Stimulated activated CD4-positive, alpha-beta T cell treated with anti-CD3 and anti-CD28 coated beads, Interleukin-4, amount 100 ng/mL, for 4 hours (primary cell): ENCODE results near the gene ARHGAP24.

Experiments used
- DNase-seq, 2 experiments: peaks; one replicate each; pipeline ENCODE4 v3.0.0-alpha.2; 2020

The ARHGAP24 gene

DNA sequence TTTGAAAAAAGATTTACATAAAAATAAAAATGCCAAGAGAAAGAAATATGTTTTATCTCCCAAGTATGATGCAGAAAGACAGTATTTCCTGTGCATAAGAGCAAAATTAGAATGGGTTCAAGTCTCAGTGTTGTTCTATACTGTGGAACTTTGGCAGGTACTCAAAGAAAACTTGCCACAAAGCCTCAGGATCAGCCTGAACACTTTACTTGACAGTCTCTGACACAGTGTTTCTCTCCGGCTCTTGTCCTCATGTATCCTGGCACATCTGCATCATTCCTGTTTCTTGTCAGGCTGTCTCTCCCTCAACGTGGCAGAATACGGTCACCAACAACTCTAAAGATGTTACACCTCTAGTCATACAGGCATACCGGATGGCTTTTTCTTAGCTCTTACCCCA, 273.7 kb downstream of the ARHGAP24 start:
- no peak for DNase-seq

DNA sequence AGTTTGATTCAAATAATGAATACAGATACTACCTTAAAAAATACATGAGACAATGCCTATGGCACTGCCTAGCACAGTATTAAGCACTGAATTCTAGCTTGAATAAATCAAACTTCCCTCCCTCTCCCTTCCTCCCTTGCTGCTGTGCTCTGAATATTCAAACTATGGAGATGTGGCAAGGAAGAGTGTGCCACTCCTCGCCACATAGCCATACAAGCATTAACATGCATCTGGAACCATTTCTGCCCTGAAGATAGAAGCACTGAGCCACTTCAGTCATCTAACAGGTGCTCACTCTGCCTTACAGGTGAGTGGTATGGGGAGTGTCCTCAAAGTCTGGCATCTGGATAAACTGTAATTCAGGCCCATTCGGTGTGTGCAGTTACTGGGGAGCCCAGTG, 276.9 kb downstream of the ARHGAP24 start:
- DNase-seq = no peak

DNA sequence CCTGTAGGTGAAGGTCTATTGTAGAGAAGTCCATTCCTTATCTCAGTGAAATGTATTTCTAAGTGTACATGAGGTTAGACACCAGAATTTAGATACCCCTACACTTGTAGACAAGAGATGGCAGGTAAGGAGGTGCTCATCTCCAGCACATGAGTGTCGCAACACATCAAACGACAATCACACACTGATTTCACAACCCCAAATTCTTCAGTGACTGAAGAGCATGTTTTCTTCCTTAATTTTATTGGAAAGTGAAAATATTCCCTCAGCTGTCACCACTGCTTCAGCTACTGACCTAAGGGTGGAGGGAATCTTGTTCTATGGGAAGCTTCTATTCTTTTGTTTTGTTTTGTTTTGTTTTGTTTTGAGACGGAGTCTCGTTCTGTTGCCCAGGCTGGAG, 280.3 kb downstream of the ARHGAP24 start:
- no peak for DNase-seq

DNA sequence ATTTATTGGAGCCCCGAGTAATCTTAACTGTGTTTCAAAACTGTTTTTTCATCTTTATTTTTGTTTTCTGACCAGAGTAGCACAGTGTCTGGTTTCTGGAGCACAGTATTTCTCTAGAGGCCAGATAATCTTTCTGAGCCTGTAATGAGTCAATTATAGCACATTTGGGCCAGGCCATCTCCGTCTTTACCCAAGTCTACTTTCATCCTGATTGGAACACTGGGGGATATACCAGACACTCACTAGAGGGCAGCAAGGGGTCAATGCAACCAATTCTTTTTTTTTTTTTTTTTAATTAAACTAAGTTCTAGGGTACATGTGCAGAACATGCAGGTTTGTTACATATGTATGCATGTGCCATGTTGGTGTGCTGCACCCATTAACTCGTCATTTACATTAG, 282.0 kb downstream of the ARHGAP24 start:
- DNase-seq = no peak

DNA sequence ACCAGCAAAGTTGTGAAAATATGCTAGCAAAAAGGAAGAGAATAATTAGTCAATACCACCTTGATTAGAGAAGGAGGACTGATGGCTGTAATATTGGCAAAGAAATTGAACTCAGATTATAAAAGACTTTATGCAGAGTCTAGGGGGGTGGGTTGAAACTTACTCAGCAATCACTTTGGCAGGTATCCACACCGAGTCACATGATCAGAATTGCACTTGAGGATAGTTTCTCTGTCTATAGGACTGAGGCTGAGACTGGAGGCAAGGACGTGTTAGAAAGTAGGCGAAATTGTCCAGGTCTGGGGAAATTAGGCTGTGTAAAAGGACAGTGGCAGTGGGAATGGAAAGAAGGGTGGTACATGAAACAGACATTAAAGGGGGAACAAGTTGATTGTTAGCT, 284.4 kb downstream of the ARHGAP24 start:
- no peak for DNase-seq

DNA sequence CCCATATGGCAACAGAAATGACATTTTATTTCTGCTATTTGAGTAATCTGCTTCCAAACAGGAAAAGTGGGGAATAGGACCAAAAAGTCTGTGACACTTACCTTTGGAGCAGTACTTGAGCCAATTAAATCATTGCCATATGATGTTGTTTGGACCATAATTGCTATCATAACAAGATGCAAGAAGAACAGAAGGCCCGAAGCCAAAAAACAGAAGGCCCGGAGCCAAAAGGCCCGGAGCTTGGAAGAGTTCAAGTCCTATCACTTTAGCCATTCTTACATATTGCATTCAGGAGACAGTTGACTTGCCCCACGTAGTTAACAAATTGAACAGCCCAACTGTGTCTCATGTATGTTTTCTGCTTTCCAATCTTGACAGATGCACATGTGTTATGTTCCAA, 285.6 kb downstream of the ARHGAP24 start:
- no peak for DNase-seq

DNA sequence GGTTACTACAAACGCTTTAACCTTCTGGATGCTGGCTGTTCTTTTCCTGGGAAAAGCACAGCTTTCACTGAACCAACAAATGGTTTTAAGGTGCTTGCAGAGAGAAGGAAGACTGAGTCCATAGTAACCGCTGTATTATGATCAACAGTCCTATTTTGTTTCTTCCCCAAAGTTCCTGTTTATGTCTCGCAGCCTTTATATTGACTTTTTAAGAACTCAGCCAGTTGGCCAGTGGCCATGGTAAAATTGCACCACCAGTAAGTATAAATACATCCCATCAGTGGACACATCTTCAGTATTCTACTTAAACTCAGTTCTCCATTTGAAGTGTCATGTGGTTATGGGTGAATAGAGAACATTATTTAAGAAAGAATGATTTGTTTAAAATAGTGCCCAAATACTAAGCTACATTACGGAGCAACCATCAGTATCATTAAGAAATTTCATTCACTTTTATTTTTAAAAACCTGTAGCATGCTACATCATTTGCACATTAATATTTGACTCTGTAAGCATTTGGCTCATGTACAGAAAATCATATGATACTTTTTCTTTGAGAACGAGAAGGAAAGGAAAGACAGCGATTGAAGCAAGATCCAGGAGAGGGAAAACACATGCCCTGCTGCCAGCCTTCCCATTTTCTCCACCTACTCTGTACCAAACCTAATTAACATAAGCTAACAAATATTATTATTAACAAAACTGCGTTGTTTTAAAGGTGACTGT, 287.0 kb downstream of the ARHGAP24 start:
- no peak for DNase-seq

DNA sequence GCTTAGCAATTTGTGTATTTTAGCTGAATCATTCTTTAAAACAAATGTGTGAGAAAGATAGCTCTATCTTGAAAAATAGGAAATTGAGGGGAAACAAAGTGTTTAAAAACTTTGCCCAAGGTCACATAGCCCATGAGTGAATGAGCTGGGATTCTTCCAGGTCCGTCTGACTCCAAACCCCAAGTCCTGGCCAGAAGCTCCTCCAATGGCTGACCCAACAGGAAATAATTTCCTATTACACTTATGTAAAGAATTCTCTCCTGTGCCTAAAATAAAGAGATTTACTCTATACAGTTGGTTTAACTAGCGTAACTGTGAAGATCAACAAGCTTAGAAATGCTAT, 287.6 kb downstream of the ARHGAP24 start:
- no peak for DNase-seq

DNA sequence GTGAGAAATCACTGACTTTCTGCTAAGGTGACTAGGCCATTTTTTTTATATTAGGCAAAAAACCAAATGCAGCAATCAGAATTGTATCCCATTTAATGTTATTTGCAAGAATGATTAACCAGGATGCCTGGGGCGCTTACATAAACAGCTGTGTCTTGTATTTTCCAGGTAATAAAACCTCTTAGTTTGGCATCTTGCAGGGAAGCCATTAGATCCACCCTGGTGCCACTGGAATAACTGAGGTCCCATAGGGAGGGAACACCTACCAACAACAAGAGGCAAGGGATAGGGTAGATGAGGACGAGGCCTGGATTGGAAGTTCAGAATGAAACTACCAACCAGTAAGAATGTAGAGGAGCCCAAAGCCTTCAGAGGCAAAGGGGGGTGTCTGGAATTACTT, 288.3 kb downstream of the ARHGAP24 start:
- DNase-seq = no peak

DNA sequence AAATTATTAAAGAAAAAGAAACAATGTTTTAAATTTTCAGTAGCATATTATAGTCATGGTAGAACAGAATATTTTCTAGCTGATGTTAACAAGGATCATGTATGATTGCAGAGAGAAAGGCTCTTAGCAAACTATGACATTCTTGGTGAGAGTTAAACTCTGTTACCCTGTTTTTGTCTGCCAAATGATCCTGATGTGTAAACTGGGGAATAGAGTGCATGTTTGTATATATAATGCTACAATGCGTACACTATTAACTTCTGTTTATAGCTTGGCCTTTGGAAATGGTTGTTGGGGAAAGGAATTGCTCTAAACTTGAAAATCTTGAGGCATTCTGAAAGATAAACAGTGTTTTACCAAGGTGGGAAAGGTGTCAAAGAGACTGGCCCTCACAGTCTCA, 292.7 kb downstream of the ARHGAP24 start:
- no peak for DNase-seq

DNA sequence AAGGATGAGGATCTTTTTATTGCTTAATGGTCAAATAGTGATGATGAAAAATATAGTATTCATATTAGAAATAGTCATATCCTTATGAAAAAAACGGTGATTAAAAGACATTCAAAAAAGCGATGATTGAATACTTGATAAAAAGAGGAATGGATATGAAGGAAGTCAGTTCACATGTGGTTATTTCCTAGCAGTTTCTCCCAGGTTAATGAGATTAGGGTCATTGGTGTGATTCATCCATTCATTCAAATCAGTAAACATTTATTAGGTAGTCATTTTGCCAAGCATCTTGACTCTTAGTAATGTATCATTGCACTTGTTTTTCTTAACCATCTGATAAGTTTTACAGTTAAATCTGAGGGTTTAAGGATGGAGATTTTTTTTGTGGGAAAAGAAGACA, 294.1 kb downstream of the ARHGAP24 start:
- no peak for DNase-seq

DNA sequence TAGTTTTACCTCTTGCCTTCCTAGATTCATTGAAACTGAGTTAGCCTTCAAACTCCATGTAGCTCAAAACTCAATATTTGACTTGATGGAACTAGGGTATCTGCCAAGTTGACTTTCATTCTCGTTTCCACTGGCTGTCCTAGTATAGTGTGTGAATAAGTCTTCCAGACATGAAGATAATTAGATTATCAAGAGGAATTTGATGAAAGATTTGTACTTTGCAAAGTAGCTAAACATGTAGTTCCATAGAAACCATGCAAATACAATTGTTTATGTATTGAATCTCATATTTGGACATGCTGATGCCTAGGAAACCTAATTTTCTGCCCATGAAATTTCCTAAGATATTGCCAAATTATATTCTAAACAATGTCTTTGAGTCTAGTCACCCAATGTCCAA, 297.5 kb downstream of the ARHGAP24 start:
- no peak for DNase-seq

DNA sequence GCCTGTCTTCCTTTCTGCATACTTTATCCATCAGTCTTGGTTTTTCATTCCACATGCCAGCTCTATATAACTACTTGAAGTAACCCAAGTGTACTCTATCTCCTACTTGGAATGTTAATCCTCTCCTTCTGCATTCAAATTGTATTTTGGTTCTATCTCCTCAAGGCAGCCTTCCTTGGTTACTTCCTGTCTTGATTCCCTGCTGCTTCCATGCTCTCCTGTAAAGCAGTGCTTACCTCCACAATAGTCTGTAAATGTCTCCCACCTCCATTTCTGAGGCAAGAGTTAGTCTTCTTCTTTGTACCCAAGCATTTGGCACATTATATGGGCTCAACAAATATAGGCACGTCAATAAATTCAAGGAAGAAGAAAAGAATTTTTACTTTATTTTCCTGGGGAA, 298.4 kb downstream of the ARHGAP24 start:
- no peak for DNase-seq

DNA sequence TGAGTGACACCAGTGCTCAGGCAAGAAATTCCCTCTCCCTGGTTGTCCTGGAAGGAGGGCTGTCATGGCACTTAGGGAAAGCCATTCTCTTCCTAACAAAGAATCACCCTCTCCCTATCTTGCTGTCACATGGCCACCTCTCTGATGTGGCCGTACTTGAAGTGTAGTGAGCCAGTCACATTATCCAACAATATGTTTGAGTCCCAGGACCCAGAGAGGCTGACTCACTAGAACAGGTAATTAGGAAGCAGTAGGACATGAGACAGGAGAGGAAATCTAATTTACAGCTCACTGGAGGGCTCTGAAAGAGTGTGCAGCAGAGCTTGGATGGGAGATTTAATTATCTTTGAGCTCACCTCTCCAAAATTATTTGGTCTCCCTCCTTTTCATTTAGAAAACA, 299.1 kb downstream of the ARHGAP24 start:
- DNase-seq = no peak

DNA sequence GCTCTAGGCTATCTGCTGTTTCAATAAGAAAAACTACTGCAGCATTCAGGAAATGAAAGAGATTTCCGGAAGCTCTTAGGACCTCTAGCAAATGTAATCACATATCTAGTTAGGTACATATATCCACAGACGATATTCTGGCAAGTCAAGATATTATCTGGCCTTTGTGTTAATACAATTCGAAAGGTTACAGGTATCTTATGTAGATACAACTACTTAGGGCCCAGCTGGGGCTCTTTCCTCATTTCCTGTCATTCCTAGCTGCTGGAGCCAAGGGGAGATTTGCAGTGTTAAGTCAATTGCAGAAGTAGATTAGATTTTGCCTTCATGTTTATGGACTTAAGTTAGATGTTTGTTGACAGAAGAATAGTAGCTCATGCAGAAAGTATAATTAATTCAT, 299.5 kb downstream of the ARHGAP24 start:
- DNase-seq = no peak

DNA sequence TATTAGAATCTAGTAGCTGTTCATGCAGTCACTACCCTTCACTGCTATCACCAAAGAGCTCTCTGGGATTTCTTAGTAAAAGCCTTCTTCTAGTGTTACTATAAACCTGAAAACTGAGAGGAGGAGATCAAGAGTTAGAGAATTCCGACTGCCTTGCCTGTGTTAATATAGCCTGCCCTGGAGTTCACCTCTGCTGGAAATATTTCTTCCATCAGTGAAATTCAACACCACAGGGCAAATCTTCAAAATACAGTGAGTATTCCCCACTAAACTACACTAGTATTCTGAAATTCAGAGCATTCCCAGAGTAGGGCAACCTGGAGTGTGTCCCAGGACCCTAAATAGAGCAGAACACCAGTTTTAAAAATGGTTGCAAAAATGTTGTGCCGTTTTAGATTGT, 301.1 kb downstream of the ARHGAP24 start:
- DNase-seq = no peak

DNA sequence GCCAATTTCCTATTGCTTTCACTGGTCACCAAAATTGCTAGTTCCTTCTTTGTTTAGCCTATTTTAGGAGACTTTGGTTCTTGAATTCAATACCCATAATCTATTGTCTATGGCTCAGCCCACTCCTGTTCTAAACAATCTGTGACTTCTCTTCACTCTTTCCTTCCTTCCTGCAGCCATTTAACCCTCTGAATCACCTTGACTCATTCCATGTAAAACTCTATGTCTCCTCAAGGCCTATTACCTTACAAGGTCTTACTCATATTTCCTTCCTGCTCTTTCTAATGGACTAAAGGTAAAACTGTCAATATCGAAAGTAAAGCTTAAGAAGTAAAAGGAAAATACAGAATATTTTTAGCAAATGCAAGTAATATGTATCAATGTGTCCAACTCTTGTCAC, 301.6 kb downstream of the ARHGAP24 start:
- DNase-seq = no peak

DNA sequence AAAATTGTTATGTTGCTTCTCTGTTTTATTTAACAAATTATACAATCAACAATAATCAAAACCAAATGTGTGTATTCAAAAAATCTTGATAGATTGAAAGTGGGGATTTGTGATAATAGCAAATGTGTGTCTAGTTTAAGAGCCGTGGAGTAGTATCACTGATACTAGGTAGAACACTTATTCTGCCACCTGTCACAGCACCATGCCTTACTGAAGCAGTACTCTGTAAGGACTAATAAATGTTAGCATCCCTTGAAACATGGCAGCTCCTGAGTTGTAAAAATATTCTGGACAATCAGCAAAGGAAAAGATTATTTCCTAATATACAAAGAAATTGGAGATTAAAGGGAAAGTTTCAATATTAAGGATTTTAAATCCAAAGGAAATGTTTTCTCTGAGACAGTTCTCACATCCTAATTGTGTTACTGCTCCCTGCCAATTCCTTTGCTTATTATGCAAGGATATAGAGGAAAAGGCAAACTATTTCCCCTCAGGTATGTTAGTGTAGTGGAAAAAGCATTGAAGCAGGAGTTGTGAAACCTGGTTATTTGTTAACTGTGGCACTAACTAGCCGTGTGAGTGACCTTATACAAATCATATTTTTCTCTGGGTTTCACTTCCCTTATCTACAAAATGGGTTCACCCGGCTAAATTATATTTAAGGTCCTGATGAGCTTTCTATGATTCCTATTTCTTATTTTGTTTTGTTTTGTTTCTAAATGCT, 303.1 kb downstream of the ARHGAP24 start:
- no peak for DNase-seq

DNA sequence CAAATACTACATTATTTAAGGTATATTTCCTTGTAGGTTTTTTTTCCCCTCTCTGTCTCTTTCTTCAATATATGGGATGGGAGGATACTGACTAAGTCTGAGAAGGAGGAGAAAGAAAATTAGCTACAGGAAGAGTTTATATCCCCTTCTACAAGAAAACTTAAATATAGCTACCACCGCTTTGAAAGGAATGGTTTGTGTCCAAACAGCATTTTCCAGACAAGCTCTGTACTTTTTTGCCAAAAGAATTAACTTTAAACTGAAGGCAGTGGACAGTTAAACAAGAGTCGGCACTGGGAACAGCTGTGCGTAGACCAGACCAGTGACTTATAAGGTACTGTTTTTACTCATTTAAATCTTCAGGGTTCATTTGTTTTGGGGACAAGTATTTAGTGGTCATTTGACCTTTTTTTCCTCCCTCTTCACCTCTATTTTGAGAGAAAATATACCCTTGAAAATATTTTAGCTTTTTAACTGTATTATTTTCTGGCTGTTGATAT, 303.7 kb downstream of the ARHGAP24 start:
- DNase-seq = no peak

DNA sequence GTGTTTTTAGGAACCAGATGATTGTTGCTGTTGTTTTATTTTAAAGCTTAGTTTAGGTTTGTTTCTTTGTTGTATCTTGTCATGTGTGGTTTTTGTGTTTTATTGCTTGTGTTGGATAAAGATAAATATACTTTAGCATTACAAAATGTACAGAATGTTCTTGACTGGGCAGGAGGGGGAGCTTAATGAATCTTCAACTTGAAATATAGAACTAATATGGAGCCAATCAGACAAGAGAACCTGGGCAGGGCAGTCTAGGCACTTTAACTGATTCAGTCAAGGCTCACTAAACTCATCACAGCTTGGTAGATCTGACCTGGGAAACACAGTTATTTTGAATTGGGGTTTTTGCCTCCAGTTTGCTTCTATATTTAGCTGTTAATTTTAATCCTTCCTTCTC, 304.2 kb downstream of the ARHGAP24 start:
- no peak for DNase-seq

DNA sequence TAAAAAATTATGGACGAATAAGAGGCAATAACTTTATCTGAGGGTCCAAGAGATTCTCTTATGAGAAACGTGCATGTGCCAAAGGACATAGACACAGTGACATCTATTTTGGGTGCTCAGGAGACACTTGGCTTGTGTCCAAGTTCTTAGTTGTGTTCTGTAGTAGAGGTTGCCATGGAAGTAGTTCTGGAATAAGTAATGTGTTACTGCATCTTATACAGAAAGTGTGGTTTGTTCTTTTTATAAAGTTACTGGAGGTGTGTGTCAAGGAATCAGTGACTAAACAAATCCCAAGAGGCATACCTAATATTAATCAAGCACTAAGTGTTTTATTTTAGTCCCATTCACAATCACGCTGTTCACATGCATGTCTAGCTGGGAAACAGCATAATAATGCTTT, 305.7 kb downstream of the ARHGAP24 start:
- DNase-seq = no peak

DNA sequence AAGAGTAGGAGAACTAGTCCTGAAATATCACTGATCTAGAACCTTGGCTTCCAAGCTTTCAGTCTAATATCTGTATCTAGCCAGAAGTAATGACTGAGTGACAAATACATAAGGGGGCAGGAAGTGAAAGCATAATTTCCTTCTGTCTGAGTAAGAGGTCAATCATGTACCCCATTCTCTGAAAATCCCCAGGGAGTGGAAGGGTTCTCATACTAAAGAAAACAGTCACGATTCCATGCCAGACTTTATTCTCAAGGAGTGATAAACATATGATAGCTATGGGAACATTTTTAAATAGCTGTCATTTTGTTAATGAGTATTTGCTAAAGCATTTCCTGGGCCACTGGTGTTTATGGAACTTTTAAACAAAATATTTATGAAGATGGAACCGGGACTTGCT, 308.5 kb downstream of the ARHGAP24 start:
- DNase-seq = no peak

DNA sequence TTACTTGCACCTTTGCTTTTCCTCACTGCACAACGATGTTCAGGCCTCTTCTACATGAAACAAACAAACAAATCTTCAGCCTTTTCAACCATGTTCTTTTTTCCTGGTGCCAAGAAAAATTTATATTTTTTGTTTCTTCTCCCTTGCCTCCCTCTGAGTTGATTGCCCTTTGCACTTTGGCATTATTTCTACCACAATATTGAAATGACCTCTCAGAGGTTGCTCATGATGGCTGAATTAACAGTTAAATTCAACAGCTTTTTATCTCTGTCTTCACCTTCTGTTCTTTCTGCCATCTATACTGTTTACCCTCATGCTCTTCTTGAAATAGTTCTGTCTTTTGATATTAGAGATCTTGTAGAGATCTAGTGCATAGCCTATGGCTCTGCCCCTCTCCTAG, 308.9 kb downstream of the ARHGAP24 start:
- no peak for DNase-seq

DNA sequence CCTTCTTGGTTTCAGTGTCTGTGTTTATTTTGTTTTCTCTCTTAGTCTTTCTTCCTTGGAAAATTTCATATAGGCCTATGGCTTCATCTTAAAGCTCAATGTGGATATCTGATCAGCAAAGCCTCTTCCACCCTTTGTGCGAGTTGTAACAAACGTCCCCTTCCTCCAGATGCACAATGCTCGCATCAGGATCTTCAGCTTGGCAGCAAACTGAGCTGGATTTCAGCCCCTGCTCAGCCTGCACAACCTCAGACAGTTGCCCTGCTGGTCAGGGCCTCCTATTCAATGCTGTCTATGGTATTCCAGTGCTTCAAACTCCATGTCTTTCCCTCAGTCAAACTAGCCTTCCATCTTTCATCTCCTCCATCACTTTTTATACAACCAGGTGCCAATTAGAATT, 309.4 kb downstream of the ARHGAP24 start:
- no peak for DNase-seq

DNA sequence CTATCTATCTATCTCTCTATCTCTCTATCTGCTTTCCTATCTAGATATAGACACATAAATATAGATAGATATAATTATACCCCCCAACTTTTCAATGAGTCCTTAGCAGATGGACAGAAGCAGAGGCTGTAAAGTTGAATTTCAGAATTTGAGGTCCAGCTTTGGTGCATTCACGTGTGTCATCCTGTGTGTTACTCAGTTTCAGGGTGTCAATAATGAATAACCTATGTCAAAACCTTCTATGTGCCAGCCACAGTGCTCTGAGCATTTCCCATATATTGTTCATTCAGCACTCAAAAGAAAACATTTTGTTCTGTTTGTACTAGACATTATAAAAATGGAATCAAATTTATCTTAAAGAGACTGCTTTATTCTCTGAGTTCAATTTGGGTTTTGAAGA, 310.0 kb downstream of the ARHGAP24 start:
- DNase-seq = no peak
